H9 (cell line): ENCODE measurements around the gene APOA4. TPM values are rescaled to one million over a fixed set of nuclear protein-coding genes. Genes with fewer than 3 reads are reported as not detected.

Experiments
- DNase-seq: peaks from one replicate; pipeline ENCODE4 v3.0.0-alpha.2; 2017
- H2AFZ ChIP-seq: one replicate; pipeline ENCODE4 v1.6.1; 2013; ENCODE audit warnings: mild to moderate bottlenecking, low read length, control low read depth, moderate library complexity
- H2AK5ac ChIP-seq: 2 replicates; pipeline ENCODE4 v1.6.1; 2013; ENCODE audit warnings: low read length, control low read depth, mixed read lengths; ENCODE audit not compliant: insufficient read length
- H2BK120ac ChIP-seq: one replicate; pipeline ENCODE4 v1.6.1; 2013; ENCODE audit warnings: low read depth, mild to moderate bottlenecking, low read length, control low read depth, inconsistent platforms; ENCODE audit not compliant: poor library complexity, severe bottlenecking
- H2BK12ac ChIP-seq: 2 replicates; pipeline ENCODE4 v1.6.1; 2013; ENCODE audit warnings: low read length, control low read depth, mixed read lengths, low read depth; ENCODE audit not compliant: insufficient read length
- H2BK15ac ChIP-seq: 2 replicates; pipeline ENCODE4 v1.6.1; 2013; ENCODE audit warnings: low read depth, low read length, control low read depth
- H2BK20ac ChIP-seq: one replicate; pipeline ENCODE4 v1.6.1; 2013; ENCODE audit warnings: low read depth, mild to moderate bottlenecking, low read length, control low read depth, inconsistent platforms; ENCODE audit not compliant: poor library complexity, severe bottlenecking
- H2BK5ac ChIP-seq: 2 replicates; pipeline ENCODE4 v1.6.1; 2013; ENCODE audit warnings: low read length, control low read depth, mixed read lengths; ENCODE audit not compliant: insufficient read length
- H3K14ac ChIP-seq: 2 replicates; pipeline ENCODE4 v1.6.1; 2013; ENCODE audit warnings: low read length, control low read depth; ENCODE audit not compliant: insufficient read depth
- H3K18ac ChIP-seq: 2 replicates; pipeline ENCODE4 v1.6.1; 2013; ENCODE audit warnings: low read depth, mild to moderate bottlenecking, mixed read lengths, low read length, control low read depth; ENCODE audit not compliant: insufficient read length
- H3K23ac ChIP-seq: 2 replicates; pipeline ENCODE4 v1.6.1; 2013; ENCODE audit warnings: low read length, control low read depth, mixed read lengths, low read depth; ENCODE audit not compliant: insufficient read length
- H3K23me2 ChIP-seq: 2 replicates; pipeline ENCODE4 v1.6.1; 2013; ENCODE audit warnings: low read depth, mild to moderate bottlenecking, mixed read lengths, low read length, control low read depth; ENCODE audit not compliant: insufficient read length, poor library complexity, severe bottlenecking
- H3K27ac ChIP-seq: 2 replicates; pipeline ENCODE4 v1.5.1; 2013; ENCODE audit warnings: low read length, control low read depth, mixed read lengths, low read depth; ENCODE audit not compliant: insufficient read length
- H3K27me3 ChIP-seq: 2 replicates; pipeline ENCODE4 v1.6.1; 2013; ENCODE audit warnings: low read length, control low read depth, inconsistent platforms; ENCODE audit not compliant: insufficient read depth
- H3K4ac ChIP-seq: 2 replicates; pipeline ENCODE4 v1.6.1; 2013; ENCODE audit warnings: low read depth, mild to moderate bottlenecking, control low read depth, inconsistent platforms, low read length, moderate library complexity
- H3K4me1 ChIP-seq: 2 replicates; pipeline ENCODE4 v1.6.1; 2013; ENCODE audit warnings: low read length, control low read depth, inconsistent platforms; ENCODE audit not compliant: insufficient read depth
- H3K4me2 ChIP-seq: 2 replicates; pipeline ENCODE4 v1.6.1; 2013; ENCODE audit warnings: low read length, control low read depth, mixed read lengths; ENCODE audit not compliant: insufficient read length, insufficient read depth
- H3K56ac ChIP-seq: 2 replicates; pipeline ENCODE4 v1.6.1; 2013; ENCODE audit warnings: low read depth, mild to moderate bottlenecking, mixed read lengths, low read length, control low read depth; ENCODE audit not compliant: insufficient read length
- H3K79me1 ChIP-seq: 2 replicates; pipeline ENCODE4 v1.6.1; 2013; ENCODE audit warnings: low read depth, mild to moderate bottlenecking, moderate library complexity, low read length, control low read depth, inconsistent platforms; ENCODE audit not compliant: insufficient read depth, poor library complexity, severe bottlenecking
- H3K79me2 ChIP-seq: 2 replicates; pipeline ENCODE4 v1.6.1; 2013; ENCODE audit warnings: low read length, control low read depth, inconsistent platforms; ENCODE audit not compliant: insufficient read depth
- H3K9ac ChIP-seq: 2 replicates; pipeline ENCODE4 v1.6.1; 2013; ENCODE audit warnings: low read length, control low read depth, mixed read lengths; ENCODE audit not compliant: insufficient read length; ENCODE audit errors: extremely low read depth
- H3K9me3 ChIP-seq: one replicate; pipeline ENCODE4 v1.6.1; 2013; ENCODE audit warnings: low read depth, low read length, inconsistent platforms; ENCODE audit not compliant: control insufficient read depth
- H3T11ph ChIP-seq: one replicate; pipeline ENCODE4 v1.6.1; 2013; ENCODE audit warnings: mild to moderate bottlenecking, low read length, control low read depth, inconsistent platforms
- H4K20me1 ChIP-seq: one replicate; pipeline ENCODE4 v1.6.1; 2013; ENCODE audit not compliant: control insufficient read depth, insufficient read length, insufficient read depth
- H4K5ac ChIP-seq: 2 replicates; pipeline ENCODE4 v1.6.1; 2013; ENCODE audit warnings: low read depth, mild to moderate bottlenecking, mixed read lengths, low read length, control low read depth; ENCODE audit not compliant: insufficient read length
- H4K8ac ChIP-seq: replicated peaks from 2 replicates; pipeline ENCODE4 v1.6.1; 2013; ENCODE audit warnings: low read length, control low read depth, mixed read lengths, low read depth; ENCODE audit not compliant: insufficient read length
- H4K91ac ChIP-seq: 2 replicates; pipeline ENCODE4 v1.6.1; 2013; ENCODE audit warnings: low read depth, mild to moderate bottlenecking, moderate library complexity, mixed read lengths, low read length, control low read depth; ENCODE audit not compliant: insufficient read length
- H3K27ac Mint-ChIP-seq, 3 experiments: 2 replicates in 2 of 3; 3 replicates in 1 of 3; pipeline ENCODE4 v1.8.0; 2020 to 2021; ENCODE audit warnings: mixed read lengths in 3 of 3, mild to moderate bottlenecking in 1 of 3, moderate library complexity in 1 of 3
- H3K27me3 Mint-ChIP-seq: 2 replicates; pipeline ENCODE4 v1.8.0; 2021; ENCODE audit warnings: low read depth, mild to moderate bottlenecking, moderate library complexity, mixed read lengths
- H3K36me3 Mint-ChIP-seq, 3 experiments: 2 replicates in 2 of 3; 3 replicates in 1 of 3; pipeline ENCODE4 v1.8.0; 2020 to 2021; ENCODE audit warnings: low read depth in 3 of 3, mixed read lengths in 3 of 3; ENCODE audit not compliant: insufficient read depth in 1 of 3
- H3K4me1 Mint-ChIP-seq, 2 experiments: 2 replicates each; pipeline ENCODE4 v1.8.0; 2020; ENCODE audit warnings: mixed read lengths in 2 of 2
- H3K4me3 Mint-ChIP-seq, 2 experiments: 2 replicates in 1 of 2; 3 replicates in 1 of 2; pipeline ENCODE4 v1.8.0; 2020 to 2021; ENCODE audit warnings: mild to moderate bottlenecking in 2 of 2, mixed read lengths in 2 of 2, moderate library complexity in 1 of 2
- H3K9me3 Mint-ChIP-seq, 2 experiments: 2 replicates in 1 of 2; 3 replicates in 1 of 2; pipeline ENCODE4 v1.8.0; 2020; ENCODE audit warnings: mild to moderate bottlenecking in 2 of 2, mixed read lengths in 2 of 2, moderate library complexity in 1 of 2
- CTCF ChIP-seq: fragments of 200-600 bp; sonication (generic); conservative IDR thresholded peaks from 3 replicates; pipeline ENCODE4 v1.8.0; 2021; ENCODE audit warnings: antibody characterized with exemption, mild to moderate bottlenecking
- WGBS: extraction: QIAGEN DNeasy Blood & Tissue Kit; methylation state at CpG from one replicate; pipeline ENCODE4 v1.1.7; 2013; ENCODE audit warnings: missing lambda C conversion rate, low lambda C conversion rate, mixed read lengths; ENCODE audit not compliant: insufficient read length; ENCODE audit errors: extremely low coverage; 5-methylcytosine and 5-hydroxymethylcytosine counted together
- total RNA-seq: library from RNA; stranded (reverse); gene quantifications from 2 replicates; pipeline ENCODE4 v1.2.1, GENCODE V29; 2021

Gene APOA4
- total RNA-seq, 1 experiment from 2014 or later: not detected

GRCh38 chr11:116857316-116857715, 34.2 kb upstream of the APOA4 start:
- Histone ChIP-seq H2BK12ac (no peak overlapping the region), H2AFZ (no peak overlapping the region), H2BK15ac (no peak overlapping the region), H3K4ac (no peak overlapping the region), H3K18ac (no peak overlapping the region), H3K9ac (no peak overlapping the region), H3K9me3 (no peaks in the 10 kb centered on the region), H4K5ac (no peak overlapping the region), H3K27me3 (no peaks in the 10 kb centered on the region), H3K4me1 (no peaks in the 10 kb centered on the region), H4K8ac (no peak overlapping the region), H3K79me1 (no peaks in the 10 kb centered on the region), H3K79me2 (no peaks in the 10 kb centered on the region), H2AK5ac (no peak overlapping the region), H3K23ac (no peak overlapping the region), H2BK120ac (no peak overlapping the region), H3K14ac (no peak overlapping the region), H3K4me2 (no peak overlapping the region), H2BK5ac (no peak overlapping the region), H4K91ac (no peak overlapping the region), H3K56ac (no peak overlapping the region), H2BK20ac (no peak overlapping the region), H4K20me1 (no peaks in the 10 kb centered on the region), H3K27ac (no peak overlapping the region), H3T11ph (no peak overlapping the region), H3K23me2 (no peaks in the 10 kb centered on the region)
- peaks cover 23 to 66% (median 65%) of the 10 kb centered on the region in 3 experiments for H3K36me3 Mint-ChIP-seq
- H3K4me3 Mint-ChIP-seq: no peak overlapping the region
- no peak for TF ChIP-seq CTCF
- H3K27ac Mint-ChIP-seq: no peak overlapping the region
- H3K4me1 Mint-ChIP-seq: no peaks in the 10 kb centered on the region
- no CpG with 5 or more reads among the region's 2 CpGs for WGBS
- H3K27me3 Mint-ChIP-seq: no peaks in the 10 kb centered on the region
- DNase-seq: no peak
- H3K9me3 Mint-ChIP-seq: no peaks in the 10 kb centered on the region
